Measurements from ENCODE around the gene ESPL1. TPM values are rescaled to one million over a fixed set of nuclear protein-coding genes. Genes with fewer than 3 reads are reported as not detected.

Gene ESPL1
- total RNA-seq, result 8.7 and 9.4 TPM in 2 replicates

GRCh38 chr12:53267999-53268629, at the start of gene ESPL1:
Gene ESPL1, plus strand, starts transcription at chr12:53268299. Its CDS starts 468 bp downstream, at chr12:53268767.

GRCh38 chr12:53231921-53232645, 36.0 kb upstream of the ESPL1 start, which contains the start of gene RARG:
Gene RARG, minus strand, starts transcription at chr12:53232209. Its CDS starts 4,664 bp downstream, at chr12:53227545.

GRCh38 chr12:53295070-53295890, 27.2 kb downstream of the ESPL1 start, which contains the start of gene PFDN5:
Gene PFDN5, plus strand, starts transcription at chr12:53295542. Its CDS starts 26 bp downstream, at chr12:53295568.

GRCh38 chr12:53299454-53300180, 31.5 kb downstream of the ESPL1 start, which contains the start of gene MYG1:
Gene MYG1, plus strand, starts transcription at chr12:53299695. Its CDS starts 43 bp downstream, at chr12:53299738.

GRCh38 chr12:53336181-53336681, 68.1 kb downstream of the ESPL1 start, which contains the start of gene SP7:
Gene SP7, minus strand, starts transcription at chr12:53336354. Its CDS starts 708 bp downstream, at chr12:53335646.

Other genes with a start within 250 kb of the ESPL1 start
- 24.3 and 36.3 TPM in 2 replicates for gene TNS2, start 218.2 kb upstream of the ESPL1 start, total RNA-seq
- gene SPRYD3, start 188.9 kb upstream of the ESPL1 start, total RNA-seq, result 15.1 and 18.6 TPM in 2 replicates
- 7.0 and 44.7 TPM in 2 replicates for gene IGFBP6, start 170.6 kb upstream of the ESPL1 start, total RNA-seq
- gene SOAT2, start 164.8 kb upstream of the ESPL1 start, total RNA-seq, result not detected in 2 replicates
- gene ZNF740, start 87.6 kb upstream of the ESPL1 start, total RNA-seq, result 10.5 and 17.9 TPM in 2 replicates
- gene CSAD, start 87.4 kb upstream of the ESPL1 start, total RNA-seq, result 3.2 and 9.0 TPM in 2 replicates
- 0.49 TPM in 1 of 2 replicates, not detected in the other for gene ITGB7, start 61.0 kb upstream of the ESPL1 start, total RNA-seq
- gene RARG, start 36.1 kb upstream of the ESPL1 start, total RNA-seq, result 8.9 and 16.0 TPM in 2 replicates
- 379 and 467 TPM in 2 replicates for gene PFDN5, start 27.2 kb downstream of the ESPL1 start, total RNA-seq
- 26.3 and 37.1 TPM in 2 replicates for gene MYG1, start 31.4 kb downstream of the ESPL1 start, total RNA-seq
- gene AAAS, start 53.3 kb downstream of the ESPL1 start, total RNA-seq, result 26.6 and 42.4 TPM in 2 replicates
- not detected in 2 replicates for gene SP7, start 68.1 kb downstream of the ESPL1 start, total RNA-seq
- gene SP1, start 111.9 kb downstream of the ESPL1 start, total RNA-seq, result 21.0 and 37.1 TPM in 2 replicates
- not detected in 2 replicates for gene AMHR2, start 155.6 kb downstream of the ESPL1 start, total RNA-seq
- gene PRR13, start 173.4 kb downstream of the ESPL1 start, total RNA-seq, result 15.9 TPM in 2 replicates
- gene PCBP2, start 183.8 kb downstream of the ESPL1 start, total RNA-seq, result 265 and 440 TPM in 2 replicates
- 11.7 and 12.4 TPM in 2 replicates for gene MAP3K12, start 231.2 kb downstream of the ESPL1 start, total RNA-seq
- 41.0 and 43.8 TPM in 2 replicates for gene TARBP2, start 233.0 kb downstream of the ESPL1 start, total RNA-seq
- not detected in 2 replicates for gene NPFF, start 239.2 kb downstream of the ESPL1 start, total RNA-seq

All from bladder microvascular endothelial cell (primary cell).